HCT116 (cell line): Measurements from ENCODE around the gene RASGEF1B.

Experiments
- ELF1 ChIP-seq: IDR thresholded peaks from 2 replicates; pipeline ENCODE4 v1.6.1; 2012; ENCODE audit warnings: low read depth, borderline replicate concordance
- EZH2 ChIP-seq: fragments of 200-600 bp; sonication (generic); IDR thresholded peaks from 2 replicates; pipeline ENCODE4 v1.6.1; 2017; ENCODE audit warnings: antibody characterized with exemption, mixed run types
- POLR2A ChIP-seq: IDR thresholded peaks from 2 replicates; pipeline ENCODE4 v1.7.0; 2011; ENCODE audit warnings: borderline replicate concordance; ENCODE audit not compliant: insufficient read depth, insufficient read length; ENCODE audit errors: extremely low read depth
- TCF7L2 ChIP-seq: IDR thresholded peaks from 2 replicates; pipeline ENCODE4 v1.7.0; 2011; ENCODE audit warnings: borderline replicate concordance, inconsistent platforms; ENCODE audit not compliant: insufficient read depth, insufficient read length; ENCODE audit errors: extremely low read depth
- TF ChIP-seq, protein P1 (sequence below): IDR thresholded peaks from 2 replicates; pipeline ENCODE4 v1.6.1; 2012; ENCODE audit warnings: low read depth

DNA sequence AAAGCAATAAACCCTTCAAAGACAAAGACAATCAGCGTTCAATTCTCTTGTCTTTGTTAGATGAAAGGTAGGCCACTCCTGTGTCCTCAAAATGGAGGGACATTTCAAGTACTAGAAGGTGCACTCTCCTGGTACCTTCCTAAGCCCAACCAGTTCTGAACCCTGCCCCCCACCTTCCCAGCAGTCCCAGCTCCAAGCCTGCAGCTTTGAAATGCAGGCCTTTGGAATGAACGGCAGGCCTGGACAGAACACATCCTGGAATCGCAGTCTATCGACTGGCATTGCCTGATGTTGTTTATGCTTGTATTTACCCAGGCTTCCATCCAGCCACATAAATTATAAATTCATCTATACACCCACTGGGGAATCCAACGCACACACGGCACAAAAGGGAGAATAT, 47.4 kb downstream of the RASGEF1B start:
- TF ChIP-seq POLR2A (no peak), EZH2 (no peak), ELF1 (no peak), TCF7L2 (no peak)
- TF ChIP-seq, protein P1, sequence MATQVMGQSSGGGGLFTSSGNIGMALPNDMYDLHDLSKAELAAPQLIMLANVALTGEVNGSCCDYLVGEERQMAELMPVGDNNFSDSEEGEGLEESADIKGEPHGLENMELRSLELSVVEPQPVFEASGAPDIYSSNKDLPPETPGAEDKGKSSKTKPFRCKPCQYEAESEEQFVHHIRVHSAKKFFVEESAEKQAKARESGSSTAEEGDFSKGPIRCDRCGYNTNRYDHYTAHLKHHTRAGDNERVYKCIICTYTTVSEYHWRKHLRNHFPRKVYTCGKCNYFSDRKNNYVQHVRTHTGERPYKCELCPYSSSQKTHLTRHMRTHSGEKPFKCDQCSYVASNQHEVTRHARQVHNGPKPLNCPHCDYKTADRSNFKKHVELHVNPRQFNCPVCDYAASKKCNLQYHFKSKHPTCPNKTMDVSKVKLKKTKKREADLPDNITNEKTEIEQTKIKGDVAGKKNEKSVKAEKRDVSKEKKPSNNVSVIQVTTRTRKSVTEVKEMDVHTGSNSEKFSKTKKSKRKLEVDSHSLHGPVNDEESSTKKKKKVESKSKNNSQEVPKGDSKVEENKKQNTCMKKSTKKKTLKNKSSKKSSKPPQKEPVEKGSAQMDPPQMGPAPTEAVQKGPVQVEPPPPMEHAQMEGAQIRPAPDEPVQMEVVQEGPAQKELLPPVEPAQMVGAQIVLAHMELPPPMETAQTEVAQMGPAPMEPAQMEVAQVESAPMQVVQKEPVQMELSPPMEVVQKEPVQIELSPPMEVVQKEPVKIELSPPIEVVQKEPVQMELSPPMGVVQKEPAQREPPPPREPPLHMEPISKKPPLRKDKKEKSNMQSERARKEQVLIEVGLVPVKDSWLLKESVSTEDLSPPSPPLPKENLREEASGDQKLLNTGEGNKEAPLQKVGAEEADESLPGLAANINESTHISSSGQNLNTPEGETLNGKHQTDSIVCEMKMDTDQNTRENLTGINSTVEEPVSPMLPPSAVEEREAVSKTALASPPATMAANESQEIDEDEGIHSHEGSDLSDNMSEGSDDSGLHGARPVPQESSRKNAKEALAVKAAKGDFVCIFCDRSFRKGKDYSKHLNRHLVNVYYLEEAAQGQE: no peak
